NCI-H2227 (cell line): ENCODE results near the gene FAM167B.
"Not testable (repeated sequence)": the region's sequence is repeated elsewhere in the genome, so short reads cannot be mapped to it uniquely, and the experiment has no call there.

Source experiments
- DNase-seq: peaks from one replicate; lab custom pipeline; 2025; ENCODE audit not compliant: unreplicated experiment; lab: John Stamatoyannopoulos, UW

Gene FAM167B

DNA sequence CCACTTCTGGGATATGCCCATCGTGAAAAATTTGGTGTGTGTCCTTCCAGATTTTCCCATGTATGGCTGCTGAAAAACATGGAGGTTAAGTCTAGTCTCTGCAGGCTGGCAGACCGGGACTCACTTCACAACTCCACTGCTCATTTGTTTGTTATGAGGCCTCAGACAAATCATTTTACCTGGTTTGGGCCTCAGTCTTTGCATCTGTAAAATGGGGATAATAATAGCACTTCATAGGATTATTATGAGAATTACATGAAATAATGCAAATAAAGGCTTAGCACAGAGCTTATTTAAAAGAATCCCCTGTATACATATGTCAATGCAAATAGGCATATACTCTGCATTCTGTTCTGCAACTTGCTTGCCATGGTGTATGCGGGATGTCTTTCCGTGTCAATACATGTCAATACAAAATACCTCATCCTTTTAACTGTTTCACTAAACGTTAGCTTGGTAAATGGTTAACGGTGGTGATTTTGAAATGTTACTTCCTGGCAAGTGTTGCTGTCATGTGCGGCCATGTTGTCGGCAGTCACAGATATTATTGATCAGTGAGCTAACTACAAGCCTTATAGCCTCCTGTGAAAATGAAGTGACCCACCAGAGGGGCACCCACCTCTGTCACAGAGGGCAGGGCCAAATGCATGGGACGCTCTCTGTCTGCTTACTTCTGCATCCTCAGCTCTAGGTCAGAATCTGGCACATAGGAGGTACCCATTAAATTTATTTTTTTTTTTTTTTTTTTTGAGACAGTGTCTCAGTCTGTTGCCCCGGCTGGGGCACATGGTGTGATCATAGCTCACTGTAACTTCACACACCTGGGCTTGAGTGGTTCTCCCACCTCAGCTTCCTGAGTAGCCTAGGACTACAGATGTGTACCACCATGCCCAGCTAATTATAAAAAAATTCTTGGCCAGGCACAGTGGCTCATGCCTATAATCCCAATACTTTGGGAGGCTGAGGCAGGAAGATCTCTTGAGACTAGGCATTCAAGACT, 8.3 kb downstream of the FAM167B start:
- DNase-seq, result no peak

GRCh38 chr1:32256473-32257226, 9.6 kb downstream of the FAM167B start:
- no peak for DNase-seq

DNA sequence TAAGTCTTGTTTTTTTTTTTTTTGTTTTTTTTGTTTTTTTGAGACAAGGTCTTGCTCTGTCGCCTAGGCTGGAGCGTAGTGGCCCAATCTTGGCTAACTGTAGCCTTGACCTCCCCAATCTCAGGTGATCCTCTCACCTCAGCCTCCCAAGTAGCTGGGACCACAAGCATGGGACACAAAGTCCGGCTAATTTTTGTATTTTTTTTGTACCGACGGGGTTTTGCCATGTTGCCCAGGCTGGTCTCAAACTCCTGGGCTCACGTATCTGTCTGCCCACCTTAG, 10.1 kb downstream of the FAM167B start:
- DNase-seq, result no peak

GRCh38 chr1:32263236-32263593, 16.2 kb downstream of the FAM167B start:
- DNase-seq, result not testable (repeated sequence)

DNA sequence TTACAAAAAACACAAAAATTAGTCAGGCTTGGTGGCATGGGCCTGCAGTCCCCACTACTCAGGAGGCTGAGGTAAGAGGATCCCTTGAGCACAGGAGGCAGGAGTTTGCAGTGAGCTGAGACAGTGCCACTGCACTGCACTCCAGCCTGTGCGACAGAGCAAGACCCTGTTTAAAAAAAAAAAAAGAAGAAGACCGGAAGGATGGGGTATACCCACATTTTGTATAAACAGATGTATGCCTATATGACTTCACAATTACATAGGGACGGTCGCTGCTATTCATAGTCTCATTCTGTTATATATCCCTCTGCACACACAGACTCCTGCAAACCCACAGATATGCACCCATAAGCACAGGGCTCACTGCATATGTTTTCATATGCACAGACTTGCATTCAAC, 16.7 kb downstream of the FAM167B start:
- no peak for DNase-seq

GRCh38 chr1:32265846-32266245, 18.8 kb downstream of the FAM167B start:
- no peak for DNase-seq

GRCh38 chr1:32266921-32267591, 20.0 kb downstream of the FAM167B start:
- no peak for DNase-seq

DNA sequence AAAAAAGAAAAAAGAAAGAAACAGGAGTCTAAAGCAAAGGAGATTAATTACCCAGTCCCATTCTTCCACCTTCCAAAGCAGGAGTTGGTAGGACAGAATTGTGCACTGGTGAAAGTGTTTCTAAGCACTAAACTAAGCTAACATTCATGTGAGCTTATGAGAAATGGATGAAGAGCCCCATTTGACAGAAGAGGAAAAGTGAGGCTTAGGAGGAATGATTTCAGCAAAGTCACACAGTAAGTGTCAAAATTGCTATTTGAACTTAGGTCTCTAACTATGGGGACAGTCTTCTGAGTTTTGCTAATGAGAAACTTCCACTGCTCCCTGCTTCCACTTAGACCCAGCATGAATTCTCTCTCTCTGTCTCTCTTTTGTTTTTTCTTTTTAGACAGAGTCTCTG, 22.7 kb downstream of the FAM167B start:
- DNase-seq, result no peak

DNA sequence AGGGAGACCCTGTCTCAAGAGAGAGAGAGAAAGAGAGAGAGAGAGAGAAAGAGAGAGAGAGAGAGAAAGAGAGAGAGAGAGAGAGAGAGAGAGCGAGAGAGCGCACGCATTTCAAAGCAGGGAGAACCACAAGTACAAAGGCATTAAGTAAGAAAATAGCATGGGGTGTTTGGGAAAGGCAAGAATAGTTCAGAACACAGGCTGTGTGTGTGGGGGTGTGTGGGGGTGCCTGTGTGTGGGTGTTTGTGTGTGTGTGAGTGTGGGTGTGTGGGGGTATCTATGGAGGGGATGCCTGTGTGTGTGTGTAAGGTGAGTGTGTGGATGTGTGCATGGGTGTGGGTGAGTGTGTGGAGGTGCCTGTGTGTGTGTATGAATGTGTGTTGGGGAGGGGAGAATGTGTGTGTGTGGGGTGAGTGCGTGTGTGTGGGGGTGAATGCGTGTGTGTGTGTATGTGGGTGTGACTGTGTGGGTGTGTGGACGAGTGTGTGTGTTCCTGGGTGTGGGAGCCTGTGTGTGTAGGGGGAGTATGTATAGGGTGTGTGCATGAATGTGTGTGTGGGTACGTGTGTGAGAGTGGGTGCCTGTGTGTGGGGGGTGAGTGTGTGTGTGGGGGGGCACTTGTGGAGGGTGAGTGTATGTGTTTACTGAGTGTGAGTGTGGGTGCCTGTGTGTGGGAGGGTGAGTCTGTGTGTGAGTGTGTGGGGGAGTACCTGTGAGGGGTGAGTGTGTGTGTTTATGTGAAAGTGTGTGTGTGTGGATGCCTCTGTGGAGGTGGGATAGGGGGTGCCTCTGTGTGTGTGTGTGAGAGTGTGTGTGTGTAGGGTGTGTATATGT, 25.8 kb downstream of the FAM167B start:
- DNase-seq, result no peak

DNA sequence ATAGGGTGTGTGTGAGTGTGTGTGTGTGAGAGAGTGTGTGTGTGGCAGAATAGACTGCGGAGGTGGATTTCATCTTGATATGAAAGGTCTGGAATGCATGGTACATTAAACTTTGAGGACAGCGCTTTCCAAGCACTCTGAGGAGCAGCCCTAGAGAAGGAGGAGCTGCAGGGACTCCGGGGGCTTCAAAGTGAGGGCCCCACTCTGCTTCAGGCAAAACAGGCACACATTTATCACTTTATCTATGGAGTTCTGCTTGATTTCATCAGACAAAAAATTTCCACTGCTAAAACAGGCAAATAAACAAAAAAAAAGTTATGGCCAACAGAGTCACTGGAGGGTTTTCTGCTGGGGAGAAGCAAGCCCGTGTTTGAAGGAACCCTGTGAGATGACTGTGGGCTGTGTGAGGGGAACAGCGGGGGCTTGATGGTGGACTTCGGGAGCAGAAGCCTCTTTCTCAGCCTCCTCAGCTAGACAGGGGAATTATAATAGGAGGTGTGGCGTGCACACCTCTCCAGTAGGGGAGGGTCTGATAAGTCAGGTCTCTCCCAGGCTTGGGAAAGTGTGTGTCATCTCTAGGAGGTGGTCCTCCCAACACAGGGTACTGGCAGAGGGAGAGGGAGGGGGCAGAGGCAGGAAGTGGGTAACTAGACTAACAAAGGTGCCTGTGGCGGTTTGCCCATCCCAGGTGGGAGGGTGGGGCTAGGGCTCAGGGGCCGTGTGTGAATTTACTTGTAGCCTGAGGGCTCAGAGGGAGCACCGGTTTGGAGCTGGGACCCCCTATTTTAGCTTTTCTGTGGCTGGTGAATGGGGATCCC, 26.6 kb downstream of the FAM167B start:
- DNase-seq, result peak; percentile 26

DNA sequence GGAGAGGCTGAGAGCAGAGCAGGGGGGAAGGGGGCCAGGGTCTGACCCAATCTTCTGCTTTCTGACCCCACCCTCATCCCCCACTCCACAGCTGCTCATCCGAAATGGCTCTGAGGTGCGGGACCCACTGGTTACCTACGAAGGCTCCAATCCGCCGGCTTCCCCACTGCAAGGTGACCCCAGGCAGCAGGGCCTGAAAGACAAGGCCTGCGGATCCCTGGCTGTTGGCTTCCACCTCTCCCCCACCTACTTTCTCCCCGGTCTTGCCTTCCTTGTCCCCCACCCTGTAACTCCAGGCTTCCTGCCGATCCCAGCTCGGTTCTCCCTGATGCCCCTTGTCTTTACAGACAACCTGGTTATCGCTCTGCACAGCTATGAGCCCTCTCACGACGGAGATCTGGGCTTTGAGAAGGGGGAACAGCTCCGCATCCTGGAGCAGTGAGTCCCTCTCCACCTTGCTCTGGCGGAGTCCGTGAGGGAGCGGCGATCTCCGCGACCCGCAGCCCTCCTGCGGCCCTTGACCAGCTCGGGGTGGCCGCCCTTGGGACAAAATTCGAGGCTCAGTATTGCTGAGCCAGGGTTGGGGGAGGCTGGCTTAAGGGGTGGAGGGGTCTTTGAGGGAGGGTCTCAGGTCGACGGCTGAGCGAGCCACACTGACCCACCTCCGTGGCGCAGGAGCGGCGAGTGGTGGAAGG, 27.8 kb downstream of the FAM167B start:
- no peak for DNase-seq

DNA sequence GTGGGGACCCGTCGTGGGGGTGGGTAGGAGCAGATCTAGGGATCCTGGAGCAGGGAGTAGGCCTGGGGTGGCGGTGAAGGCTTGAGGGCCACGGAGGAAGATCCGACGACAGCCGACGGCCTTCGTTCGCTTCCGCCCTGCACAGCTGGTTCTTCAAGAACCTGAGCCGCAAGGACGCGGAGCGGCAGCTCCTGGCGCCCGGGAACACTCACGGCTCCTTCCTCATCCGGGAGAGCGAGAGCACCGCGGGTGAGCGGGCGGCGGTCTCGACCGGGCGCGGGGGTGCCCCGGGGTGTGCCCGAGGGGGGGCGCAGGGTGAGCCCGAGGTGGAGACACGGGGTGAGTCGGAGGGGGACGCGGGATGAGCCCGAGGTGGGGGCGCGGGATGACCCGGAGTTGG, 28.4 kb downstream of the FAM167B start:
- no peak for DNase-seq

GRCh38 chr1:32276032-32276782, 29.2 kb downstream of the FAM167B start:
- DNase-seq, result no peak

DNA sequence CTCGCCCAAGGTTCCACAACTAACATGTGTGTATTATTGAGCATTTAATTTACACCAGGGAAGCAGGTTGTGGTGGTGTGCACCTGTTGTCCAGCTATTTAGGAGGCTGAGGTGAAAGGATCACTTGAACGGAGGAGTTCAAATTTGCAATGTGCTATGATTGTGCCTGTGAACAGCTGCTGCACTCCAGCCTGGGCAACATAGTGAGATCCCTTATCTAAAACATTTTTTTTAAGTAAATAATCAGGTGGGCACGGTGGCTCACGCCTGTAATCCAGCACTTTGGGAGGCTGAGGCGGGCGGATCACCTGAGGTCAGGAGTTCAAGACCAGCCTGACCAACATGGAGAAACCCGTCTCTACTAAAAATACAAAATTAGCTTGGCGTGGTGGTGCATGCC, 37.8 kb downstream of the FAM167B start:
- DNase-seq, result not testable (repeated sequence)

GRCh38 chr1:32285658-32286057, 38.6 kb downstream of the FAM167B start:
- no peak for DNase-seq

DNA sequence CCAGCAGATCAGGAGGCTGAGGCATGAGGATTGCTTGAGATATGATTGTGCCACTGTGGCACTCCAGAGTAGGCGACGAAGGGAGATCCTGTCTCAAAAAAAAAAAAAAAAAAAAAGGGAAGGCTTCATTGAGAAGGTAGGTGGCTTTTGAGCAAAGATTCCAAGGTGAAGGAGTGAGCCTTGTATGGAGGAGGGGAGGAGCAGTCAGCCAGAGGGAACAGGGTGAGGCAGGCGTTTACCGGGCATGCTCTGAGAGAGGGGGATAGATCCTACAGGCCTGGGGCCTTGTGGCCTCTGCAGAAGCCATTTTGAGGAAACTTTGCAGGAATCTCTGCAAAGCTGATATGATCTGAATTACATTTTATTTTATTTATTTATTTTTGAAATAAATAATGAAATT, 39.7 kb downstream of the FAM167B start:
- no peak for DNase-seq

GRCh38 chr1:32289256-32289655, 42.2 kb downstream of the FAM167B start:
- DNase-seq, result no peak

DNA sequence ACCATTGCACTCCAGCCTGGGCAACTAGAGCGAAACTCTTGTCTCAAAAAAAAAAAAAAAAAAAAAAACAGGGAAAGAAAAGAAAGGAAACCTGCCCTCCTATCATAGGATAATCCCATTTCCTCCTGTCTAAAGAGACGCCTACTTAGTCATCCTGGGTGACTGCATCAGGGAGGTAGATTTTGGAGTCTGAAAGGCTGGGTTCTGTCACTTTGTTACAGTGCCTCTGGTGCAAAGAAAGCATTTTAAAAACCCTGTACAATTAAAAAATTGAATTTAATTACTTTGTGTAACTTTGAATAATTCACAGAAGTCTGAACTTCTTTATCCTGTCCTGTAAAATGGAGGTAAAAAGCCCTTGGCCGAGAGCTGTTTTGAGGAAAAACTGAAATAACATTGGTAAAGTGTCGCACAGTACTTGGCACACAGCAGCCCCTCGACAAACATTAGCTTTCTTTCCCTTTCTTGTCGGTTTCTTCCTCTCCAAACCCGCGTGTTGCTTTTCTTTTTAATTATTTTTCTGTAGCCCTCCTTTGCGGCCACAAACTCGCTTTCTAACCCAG, 44.2 kb downstream of the FAM167B start:
- DNase-seq, result no peak
